DND-41 (cell line): ENCODE measurements around the gene SLC37A2.

ENCODE experiments used
- CTCF ChIP-seq: IDR thresholded peaks from 2 replicates; pipeline ENCODE4 v1.5.1; 2012; ENCODE audit warnings: borderline replicate concordance, low read length, moderate library complexity, mild to moderate bottlenecking; ENCODE audit not compliant: poor library complexity, severe bottlenecking; ENCODE audit errors: extremely low read depth
- EZH2 ChIP-seq: IDR thresholded peaks from 3 replicates; pipeline ENCODE4 v1.6.1; 2012; ENCODE audit warnings: borderline replicate concordance, low read depth, mild to moderate bottlenecking, moderate library complexity, low read length, inconsistent platforms; ENCODE audit not compliant: severe bottlenecking

- TF ChIP-seq CTCF = no peak
- TF ChIP-seq EZH2 = no peak
These were observed 19.7 kb downstream of the SLC37A2 start for GRCh38 chr11:125082611-125083311.
